NCI-H2196 treated with DMSO at 0.1 percent for 48 hours (cell line): ENCODE data around the gene TBX20.
"Not testable (repeated sequence)": the region's sequence is repeated elsewhere in the genome, so short reads cannot be mapped to it uniquely, and the experiment has no call there.

Source experiments
- DNase-seq: peaks from one replicate; lab custom pipeline; 2025; ENCODE audit not compliant: unreplicated experiment; lab: John Stamatoyannopoulos, UW

Gene TBX20

GRCh38 chr7:35167158-35167557 lies 86.7 kb downstream of the TBX20 start:
- DNase-seq: not testable (repeated sequence)

- DNase-seq: not testable (repeated sequence)
These were observed 92.7 kb downstream of the TBX20 start for GRCh38 chr7:35161059-35161740.
